RWPE2 (cell line): ENCODE results near the gene DTL.

Experiments used
- ATAC-seq: fragments of 200-7000 bp; cut with Tn5 transposase; 3 replicates; pipeline ENCODE4 v1.9.1; 2021; ENCODE audit warnings: low read depth
- DNase-seq: peaks from one replicate; pipeline ENCODE4 v3.0.0-alpha.2; 2020; ENCODE audit warnings: low spot score
- H3K27ac ChIP-seq: fragments of 450-650 bp; 2 replicates; pipeline ENCODE4 v1.5.1; 2017; ENCODE audit warnings: mild to moderate bottlenecking; ENCODE audit not compliant: poor library complexity, severe bottlenecking
- H3K27me3 ChIP-seq: fragments of 250-450 bp; sonication (Bioruptor Pico); 2 replicates; pipeline ENCODE4 v1.5.1; 2021; ENCODE audit warnings: mild to moderate bottlenecking, moderate library complexity; ENCODE audit not compliant: insufficient read depth, poor library complexity, severe bottlenecking
- H3K36me3 ChIP-seq: fragments of 250-450 bp; sonication (Bioruptor Pico); 2 replicates; pipeline ENCODE4 v1.5.1; 2020; ENCODE audit warnings: low read depth, mild to moderate bottlenecking, moderate library complexity
- H3K4me1 ChIP-seq: fragments of 250-450 bp; sonication (Bioruptor Pico); 2 replicates; pipeline ENCODE4 v1.5.1; 2021; ENCODE audit warnings: mild to moderate bottlenecking, moderate library complexity; ENCODE audit not compliant: insufficient read depth, poor library complexity, severe bottlenecking
- H3K4me3 ChIP-seq: fragments of 250-450 bp; sonication (Bioruptor Pico); 2 replicates; pipeline ENCODE4 v1.5.1; 2021; ENCODE audit warnings: mild to moderate bottlenecking, moderate library complexity; ENCODE audit not compliant: severe bottlenecking
- H3K9me3 ChIP-seq: fragments of 250-450 bp; sonication (Bioruptor Pico); 2 replicates; pipeline ENCODE4 v1.5.1; 2021; ENCODE audit warnings: mild to moderate bottlenecking, moderate library complexity; ENCODE audit not compliant: severe bottlenecking
- TF ChIP-seq, protein P1 (sequence below): fragments of 450-650 bp; IDR thresholded peaks from one replicate; pipeline ENCODE4 v1.5.1; 2017; ENCODE audit warnings: mild to moderate bottlenecking, moderate library complexity; ENCODE audit not compliant: poor library complexity, severe bottlenecking

The DTL gene

DNA sequence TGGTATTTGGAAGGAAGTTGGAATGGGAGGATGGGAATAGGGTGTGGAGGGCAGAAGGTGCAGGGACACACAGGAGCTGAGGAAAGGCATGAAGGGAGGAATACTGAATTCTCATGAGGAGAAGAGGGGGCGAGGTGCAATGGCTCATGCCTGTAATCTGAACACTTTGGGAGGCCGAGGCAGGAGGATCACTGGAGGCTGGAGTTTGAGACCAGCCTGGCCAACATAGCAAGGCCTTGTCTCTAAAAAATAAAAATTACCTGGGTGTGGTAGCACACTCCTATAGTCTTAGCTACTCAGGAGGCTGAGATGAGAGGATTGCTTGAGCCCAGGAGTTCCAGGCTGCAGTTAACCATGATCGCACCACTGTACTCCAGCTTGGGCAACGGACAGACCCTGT, 117.3 kb downstream of the DTL start:
- DNase-seq, result no peak
- no peak overlapping the region for H3K27ac ChIP-seq
- H3K4me3 ChIP-seq, result no peak overlapping the region
- H3K9me3 ChIP-seq, result no peaks in the 10 kb centered on the region
- H3K27me3 ChIP-seq, result no peaks in the 10 kb centered on the region
- no peaks in the 10 kb centered on the region for H3K4me1 ChIP-seq
- ATAC-seq, result no peak
- TF ChIP-seq, protein P1, sequence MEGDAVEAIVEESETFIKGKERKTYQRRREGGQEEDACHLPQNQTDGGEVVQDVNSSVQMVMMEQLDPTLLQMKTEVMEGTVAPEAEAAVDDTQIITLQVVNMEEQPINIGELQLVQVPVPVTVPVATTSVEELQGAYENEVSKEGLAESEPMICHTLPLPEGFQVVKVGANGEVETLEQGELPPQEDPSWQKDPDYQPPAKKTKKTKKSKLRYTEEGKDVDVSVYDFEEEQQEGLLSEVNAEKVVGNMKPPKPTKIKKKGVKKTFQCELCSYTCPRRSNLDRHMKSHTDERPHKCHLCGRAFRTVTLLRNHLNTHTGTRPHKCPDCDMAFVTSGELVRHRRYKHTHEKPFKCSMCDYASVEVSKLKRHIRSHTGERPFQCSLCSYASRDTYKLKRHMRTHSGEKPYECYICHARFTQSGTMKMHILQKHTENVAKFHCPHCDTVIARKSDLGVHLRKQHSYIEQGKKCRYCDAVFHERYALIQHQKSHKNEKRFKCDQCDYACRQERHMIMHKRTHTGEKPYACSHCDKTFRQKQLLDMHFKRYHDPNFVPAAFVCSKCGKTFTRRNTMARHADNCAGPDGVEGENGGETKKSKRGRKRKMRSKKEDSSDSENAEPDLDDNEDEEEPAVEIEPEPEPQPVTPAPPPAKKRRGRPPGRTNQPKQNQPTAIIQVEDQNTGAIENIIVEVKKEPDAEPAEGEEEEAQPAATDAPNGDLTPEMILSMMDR, result no peak
- no peaks in the 10 kb centered on the region for H3K36me3 ChIP-seq

- no peak for ATAC-seq
- H3K36me3 ChIP-seq, result no peaks in the 10 kb centered on the region
- no peaks in the 10 kb centered on the region for H3K4me1 ChIP-seq
- TF ChIP-seq, protein P1, result no peak
- H3K27me3 ChIP-seq, result no peaks in the 10 kb centered on the region
- no peak overlapping the region for H3K27ac ChIP-seq
- no peak overlapping the region for H3K4me3 ChIP-seq
- H3K9me3 ChIP-seq, result no peaks in the 10 kb centered on the region
- DNase-seq, result no peak
These were observed 118.1 kb downstream of the DTL start for GRCh38 chr1:212153635-212154034.
